ENCODE results near the gene NUSAP1. TPM values are rescaled to one million over a fixed set of nuclear protein-coding genes. Genes with fewer than 3 reads are reported as not detected.
"Not testable (repeated sequence)": the region's sequence is repeated elsewhere in the genome, so short reads cannot be mapped to it uniquely, and the experiment has no call there.

The NUSAP1 gene
- total RNA-seq, 1 donor from 2014 or later: 39.1 TPM

DNA sequence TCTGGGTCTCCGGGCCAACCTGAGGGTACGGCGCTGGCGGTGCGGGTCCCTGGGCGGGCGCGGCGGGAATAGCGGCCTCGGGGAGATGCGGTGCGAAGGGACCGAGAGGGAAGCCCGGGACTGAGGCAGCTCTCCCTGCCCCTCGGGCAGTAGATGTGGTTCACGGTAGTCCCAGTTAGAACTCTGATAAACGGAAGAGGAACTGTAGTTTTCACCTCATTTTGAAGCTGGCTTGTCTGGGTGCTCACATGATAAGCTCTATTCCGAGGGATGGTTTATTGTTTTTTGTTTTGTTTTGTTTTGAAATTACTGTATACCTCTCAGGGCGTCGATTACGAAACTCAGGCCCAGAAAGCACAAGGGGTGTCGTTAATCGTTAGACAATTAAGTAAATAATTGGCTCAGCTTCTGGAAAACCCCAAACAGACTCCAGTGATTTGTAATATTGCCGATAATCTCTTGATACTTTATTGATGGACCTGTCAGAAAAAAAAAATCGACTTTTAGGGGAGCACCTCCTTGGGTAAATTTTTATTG lies 413 bp downstream of the NUSAP1 start:
- peak; percentile 45 for ATAC-seq

DNA sequence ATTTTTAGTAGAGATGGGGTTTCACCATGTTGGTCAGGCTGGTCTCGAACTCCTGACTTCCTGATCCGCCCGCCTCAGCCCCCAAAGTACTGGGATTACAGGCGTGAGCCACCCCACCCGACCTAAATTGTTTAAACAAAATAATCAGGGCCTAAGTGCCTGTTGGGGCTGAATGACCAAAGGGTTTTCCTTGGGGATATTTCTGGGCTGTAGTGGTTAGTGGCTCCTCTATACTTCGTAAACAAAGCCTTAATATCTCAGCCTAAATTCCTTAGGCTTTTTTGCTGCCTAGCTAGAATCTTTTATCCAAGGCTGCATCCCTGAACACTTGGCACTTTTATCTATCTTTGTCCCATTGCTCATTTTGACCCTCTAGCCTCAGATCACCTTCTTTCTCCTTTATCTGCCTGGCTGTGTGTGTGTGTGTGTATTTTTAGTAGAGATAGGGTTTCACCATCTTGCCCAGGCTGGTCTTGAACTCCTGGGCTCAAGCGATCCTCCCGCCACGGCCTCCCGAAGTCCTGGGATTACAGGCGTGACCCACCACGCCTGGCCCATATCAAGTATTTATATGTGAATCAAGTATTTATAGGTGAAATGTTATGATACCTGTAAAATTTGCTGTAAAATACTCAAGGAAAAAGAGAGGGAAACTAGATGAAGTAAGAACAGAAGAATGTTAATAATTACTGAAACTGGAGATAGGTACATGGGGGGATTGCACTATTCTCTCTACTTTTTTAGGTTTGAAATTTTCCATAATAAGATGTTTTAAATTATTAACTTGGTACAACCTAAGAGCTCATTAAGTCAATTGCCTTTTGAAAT lies 1.8 kb downstream of the NUSAP1 start:
- no peak for ATAC-seq

DNA sequence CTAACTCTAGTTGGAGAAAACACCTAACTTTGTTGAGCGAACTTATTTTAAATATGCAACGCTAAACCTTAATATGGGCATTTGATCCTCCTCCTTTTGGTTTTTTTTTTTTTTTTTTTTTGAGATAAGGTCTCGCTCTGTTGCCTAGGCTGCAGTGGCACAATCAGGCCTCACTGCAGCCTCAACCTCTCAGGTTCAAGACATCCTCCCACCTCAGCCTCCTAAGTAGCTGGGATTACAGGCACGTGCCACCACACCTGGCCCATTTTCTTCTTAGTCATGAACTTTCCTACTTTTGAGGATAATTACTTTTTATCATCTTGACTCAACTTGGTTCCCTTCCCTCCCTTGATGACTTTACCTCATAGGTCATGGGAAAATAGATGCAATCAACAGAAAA lies 3.9 kb downstream of the NUSAP1 start:
- ATAC-seq: no peak

DNA sequence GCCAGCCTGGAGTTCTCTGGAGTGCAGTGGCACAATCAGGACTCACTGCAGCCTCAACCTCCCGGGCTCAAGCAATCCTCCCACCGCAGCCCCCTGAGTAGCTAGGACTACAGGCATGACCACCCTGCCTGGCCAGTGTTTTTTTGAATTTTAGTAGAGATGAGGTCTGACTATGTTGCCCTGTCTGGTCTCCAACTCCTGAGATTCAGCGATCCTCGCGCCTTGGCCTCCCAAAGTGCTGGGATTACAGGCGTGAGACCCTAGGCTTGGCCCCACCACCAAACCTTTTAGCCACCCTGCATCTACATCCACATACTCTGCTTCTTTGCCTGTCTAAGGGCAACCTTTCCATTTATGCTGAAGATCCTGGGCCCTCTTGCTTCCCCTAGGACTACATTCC lies 4.4 kb downstream of the NUSAP1 start:
- no peak for ATAC-seq

DNA sequence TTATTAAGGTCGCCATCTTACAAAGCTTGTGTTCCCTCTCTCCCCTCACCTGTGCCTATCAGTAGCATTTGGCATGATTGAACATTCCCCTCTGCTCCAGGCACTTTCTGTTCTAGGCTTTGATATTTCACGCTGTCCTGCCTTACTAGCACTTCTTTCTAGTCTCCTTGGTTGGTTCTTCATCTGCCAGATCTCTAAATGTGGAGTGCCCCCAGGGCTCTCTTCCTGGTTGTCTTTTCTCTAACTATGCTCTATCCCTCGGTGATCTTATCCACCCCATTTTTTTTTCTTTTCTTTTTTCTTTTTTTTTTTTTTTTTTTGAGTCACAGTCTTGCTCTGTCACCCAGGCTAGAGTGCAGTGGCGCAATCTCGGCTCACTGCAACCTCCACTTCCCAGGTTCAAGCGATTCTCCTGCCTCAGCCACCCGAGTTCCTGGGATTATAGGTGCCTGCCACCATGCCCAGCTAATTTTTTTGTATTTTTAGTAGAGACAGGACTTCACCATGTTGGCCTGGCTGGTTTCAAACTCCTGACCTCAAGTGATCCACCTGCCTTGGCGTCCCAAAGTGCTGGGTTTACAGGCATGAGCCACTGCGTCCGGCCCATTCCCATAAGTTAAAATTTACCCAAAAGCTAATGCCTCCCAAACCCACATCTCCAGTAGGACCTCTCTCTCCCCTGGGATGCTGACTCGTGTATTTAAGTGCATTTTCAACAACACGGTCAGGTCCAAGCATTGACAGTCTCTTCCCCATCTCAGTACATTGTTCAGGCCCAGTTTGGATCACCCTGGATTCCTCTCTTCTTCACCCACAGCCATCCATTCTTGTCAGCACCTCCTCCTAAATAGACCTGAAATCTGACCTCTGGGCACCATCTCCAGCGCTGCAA lies 5.2 kb downstream of the NUSAP1 start:
- ATAC-seq: no peak

DNA sequence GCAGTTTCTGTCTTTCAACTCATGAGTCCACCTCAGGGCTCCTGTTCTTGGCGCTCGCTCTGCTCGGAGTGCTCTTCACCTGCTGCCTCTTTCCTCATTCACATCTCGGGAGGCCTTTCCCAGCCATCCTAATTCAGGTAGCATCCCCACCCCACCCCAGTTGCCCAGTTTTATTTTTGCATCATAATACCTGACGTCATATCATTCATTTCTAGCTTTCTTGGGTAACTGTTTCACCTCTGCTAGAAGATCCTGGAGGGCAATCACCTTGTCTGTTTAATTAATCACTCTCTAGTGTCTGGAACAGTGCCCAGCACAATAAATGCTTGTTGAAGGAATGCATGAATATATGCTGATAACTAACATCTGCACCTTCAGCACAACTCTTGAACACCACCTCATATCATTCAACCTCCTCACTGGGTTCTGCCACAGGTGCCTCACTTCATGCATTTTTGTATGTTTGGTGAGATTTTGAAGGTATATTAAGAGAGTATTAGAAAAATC lies 7.6 kb downstream of the NUSAP1 start:
- no peak for ATAC-seq

DNA sequence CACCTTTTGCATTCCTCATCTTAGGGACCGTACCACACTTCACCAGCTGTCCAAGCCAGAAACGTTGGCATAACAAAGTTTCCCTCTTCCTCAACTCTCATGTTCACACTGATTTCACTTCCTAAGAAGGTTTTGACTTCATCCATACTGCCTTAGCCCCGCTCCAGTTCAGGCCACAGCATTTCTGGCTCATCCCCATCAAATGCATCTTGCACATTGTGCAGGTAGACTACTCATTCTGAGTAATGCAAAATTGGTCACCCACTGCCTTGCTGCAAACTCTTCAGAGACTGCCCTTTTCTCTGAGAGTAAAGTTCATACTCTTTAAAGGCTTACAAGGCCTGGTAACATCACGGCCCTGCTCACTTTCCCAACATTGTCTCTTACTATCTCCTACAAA lies 8.8 kb downstream of the NUSAP1 start:
- peak; percentile 17 for ATAC-seq

DNA sequence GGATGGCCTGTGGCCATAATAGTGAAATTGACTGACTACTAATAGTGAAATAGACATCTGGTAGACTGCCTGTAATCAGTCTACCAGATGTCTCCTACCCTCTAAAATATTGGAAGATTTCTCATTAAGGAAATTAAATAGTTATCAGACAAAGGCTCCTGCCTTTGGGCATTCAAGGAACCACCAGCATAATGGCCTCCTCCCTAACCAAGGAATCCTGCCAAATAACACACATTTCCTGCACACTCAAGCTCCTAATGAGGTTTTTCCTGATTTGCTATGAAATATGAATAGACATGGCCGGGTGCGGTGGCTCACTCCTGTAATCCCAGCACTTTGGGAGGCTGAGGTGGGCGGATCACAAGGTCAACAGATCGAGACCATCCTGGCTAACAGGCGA lies 14.6 kb downstream of the NUSAP1 start:
- ATAC-seq: no peak

DNA sequence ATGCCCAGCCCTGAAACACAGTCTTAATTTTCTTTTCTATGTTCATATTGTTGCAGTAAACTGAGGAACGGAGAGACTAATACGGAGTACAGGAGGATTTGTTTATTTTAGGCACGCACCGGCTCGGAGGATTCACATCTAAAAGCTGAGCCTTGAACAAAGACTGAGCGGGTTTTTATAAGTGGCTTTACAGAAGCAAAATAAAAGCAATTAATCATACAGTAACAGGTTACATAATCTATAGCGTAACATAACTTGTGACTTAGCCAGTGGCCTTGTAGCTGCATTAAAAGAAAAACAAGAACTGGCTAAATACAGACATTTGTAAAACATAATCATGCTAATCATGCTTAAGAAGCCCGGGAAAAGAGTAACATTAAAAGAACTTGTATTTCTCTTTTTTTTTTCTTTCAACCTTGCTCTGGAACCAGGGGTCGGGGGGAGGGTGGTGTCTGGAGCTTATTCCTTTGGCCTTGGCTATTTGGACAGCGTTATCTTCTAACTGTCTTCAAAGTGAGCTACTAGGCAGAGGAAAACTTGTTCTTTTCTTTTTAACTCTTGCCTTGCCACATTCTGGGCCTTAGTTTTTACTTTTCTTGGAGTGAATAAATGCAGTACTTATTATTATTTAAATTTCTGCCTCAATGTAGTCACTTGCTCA lies 17.5 kb downstream of the NUSAP1 start:
- no peak for ATAC-seq

DNA sequence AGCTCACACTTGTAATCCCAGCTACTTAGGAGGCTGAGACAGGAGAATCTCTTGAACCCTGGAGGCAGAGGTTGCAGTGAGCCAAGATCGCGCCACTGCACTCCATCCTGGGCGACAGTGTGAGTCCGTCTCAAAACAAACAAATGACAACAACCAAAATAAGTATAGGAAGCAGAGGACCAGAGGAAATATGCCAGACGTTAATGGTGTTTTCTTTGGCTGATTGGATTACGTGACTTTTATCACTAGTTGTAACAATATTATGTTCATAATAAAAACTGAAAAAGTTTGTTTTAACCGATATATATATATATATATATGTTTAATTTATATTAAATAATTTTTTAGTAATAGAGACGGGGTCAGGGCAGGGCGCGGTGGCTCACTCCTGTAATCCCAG lies 21.7 kb downstream of the NUSAP1 start:
- ATAC-seq: no peak

DNA sequence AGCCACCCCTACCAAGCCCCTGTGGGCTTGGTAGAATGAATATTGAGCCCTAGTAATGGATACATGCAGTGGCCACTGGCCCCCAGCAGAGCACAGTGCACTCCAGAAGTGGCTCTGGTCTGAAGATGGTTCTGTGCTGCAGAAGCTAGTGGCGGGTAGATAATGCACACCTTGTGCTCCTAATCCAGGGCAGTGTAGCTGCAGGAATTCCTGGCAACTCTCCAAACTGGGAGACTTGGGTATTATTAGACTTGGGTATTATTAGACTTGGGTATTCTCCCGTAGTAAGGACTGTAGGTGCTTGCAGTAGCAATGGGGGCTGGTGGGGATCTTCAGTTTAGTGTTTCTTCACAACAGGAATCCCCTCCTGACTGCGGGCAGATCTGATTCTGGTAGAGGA lies 34.7 kb downstream of the NUSAP1 start:
- ATAC-seq: no peak

DNA sequence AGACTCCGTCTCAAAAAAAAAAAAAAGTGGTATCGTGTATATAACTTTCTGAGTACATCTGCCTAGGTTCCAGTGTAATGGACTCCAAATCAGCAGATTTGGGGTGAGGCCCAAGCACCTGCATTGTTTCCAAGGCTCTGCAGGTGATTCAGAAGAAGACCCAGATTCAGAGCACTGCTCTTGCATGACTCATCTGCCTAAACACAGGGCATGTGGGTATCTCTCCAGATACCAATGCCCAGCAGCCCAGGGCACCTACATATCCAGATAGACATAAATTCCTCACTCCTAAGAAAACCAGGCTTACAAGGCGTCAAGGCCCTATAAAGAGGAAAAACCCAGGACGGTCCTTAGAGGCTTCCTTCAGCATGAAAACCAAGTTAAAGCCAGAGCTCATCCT lies 45.3 kb downstream of the NUSAP1 start:
- ATAC-seq: no peak

DNA sequence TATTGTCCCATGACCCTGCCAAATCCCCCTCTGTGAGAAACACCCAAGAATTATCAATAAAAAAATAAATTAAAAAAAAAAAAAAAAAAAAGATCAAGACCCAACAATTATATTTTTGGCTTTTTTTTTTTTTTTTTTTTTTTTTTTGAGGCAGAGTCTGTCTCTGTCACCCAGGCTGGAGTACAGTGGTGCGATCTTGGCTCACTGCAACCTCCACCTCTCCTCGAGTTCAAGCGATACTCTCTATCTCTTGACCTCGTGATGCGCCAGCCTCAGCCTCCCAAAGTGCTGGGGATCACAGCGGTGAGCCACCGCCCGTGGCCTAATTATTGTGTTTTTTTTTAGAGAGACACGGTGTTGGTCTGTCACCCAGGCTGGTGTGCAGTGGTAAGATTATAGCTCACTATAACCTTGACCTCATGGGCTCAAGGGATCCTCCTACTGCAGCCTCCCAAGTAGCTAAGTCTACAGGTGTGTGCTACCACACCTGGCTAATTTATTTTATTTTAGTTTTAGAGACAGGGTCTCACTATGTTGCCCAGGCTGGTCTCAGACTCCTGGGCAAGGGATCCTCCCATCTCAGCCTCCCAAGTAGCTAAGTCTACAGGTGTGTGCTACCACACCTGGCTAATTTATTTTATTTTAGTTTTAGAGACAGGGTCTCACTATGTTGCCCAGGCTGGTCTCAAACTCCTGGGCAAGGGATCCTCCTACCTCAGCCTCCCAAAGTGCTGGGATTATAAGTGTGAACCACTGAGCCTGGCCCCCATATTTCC lies 51.5 kb downstream of the NUSAP1 start:
- ATAC-seq: not testable (repeated sequence)

DNA sequence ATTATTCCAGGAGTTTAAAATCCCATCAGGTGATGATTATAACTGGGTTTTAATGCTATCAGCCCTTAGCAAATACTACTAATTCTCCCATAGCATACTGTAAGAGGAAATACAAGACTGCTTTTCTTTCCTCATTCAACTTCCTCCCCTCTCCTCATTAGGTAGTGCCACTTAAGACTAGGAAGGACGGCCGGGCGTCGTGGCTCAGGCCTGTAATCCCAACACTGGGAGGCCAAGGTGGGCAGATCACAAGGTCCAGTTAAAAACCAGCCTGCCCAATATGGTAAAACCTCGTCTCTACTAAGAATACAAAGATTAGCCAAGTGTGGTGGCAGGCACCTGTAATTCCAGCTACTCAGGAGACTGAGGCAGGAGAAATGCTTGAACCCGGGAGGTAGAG lies 55.0 kb downstream of the NUSAP1 start:
- no peak for ATAC-seq

DNA sequence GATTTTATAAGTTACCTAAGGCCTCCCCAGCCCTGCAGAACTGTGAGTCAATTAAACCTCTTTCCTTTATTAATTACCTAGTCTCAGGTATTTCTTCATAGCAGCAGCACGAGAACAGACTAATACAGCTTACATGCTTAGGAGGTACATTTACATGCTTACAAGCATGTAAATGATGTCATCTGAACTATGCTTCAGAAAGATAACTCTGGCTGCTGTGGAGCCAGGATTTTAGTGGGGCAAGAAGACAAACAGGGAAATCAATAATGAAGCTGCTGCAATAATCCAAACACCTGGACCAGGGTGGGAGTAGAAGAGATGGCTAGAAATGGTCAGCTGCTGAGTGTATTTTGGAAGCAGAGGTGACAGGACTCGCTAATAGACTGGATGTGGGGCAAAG lies 60.0 kb downstream of the NUSAP1 start:
- ATAC-seq: no peak

DNA sequence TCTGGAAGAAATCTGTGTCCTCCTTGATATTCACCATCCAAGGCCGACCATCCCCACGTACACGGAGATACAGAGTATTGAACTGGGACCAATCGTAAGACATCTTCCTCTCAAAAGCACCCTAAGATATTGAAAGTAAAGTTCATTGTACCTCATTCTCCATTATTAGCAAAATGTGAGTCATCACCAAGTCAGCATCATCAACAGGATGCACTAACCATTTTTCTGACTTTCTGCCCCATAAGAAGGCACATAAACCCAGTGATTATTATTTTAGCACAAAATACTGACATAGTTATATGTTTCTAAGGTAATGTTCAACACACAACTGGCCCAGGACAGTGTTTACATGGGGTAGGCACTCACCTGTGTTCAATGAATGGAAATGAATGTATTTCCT lies 62.2 kb downstream of the NUSAP1 start:
- no peak for ATAC-seq

DNA sequence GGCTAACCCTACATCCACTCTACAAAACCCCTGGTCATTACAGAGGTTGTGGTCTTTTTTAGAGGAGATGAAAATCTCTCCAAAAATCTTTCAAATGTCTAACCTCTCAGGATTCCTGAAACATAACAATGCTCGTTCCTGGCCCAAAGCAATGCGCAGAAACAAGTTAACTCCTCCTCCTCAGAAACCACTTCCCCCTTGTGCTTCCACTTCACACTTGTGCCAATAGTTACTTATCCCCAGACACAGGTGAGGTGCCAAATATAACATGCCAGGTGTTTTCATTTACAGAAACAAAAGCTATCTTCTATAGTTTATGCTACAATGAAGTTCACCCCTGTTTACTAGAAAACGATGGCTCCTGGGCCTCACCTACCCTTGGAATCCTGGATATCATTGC lies 63.4 kb downstream of the NUSAP1 start:
- no peak for ATAC-seq

DNA sequence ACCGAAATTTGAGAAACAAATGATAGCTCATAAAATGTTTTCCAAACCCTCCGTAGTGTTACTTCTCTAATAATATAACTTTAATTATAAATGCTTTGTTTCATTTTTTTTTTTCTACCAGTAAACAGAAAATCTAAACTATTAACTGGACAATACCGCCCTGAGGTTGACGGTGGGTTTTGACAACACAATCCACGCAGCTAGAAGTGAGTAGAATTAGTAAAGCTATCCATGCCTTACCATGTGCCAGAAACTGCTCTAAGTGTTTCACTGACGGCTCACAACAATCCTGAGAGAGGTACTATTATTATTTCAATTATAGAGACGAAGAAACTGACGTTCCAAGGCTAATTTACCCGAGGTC lies 69.2 kb downstream of the NUSAP1 start:
- no peak for ATAC-seq

DNA sequence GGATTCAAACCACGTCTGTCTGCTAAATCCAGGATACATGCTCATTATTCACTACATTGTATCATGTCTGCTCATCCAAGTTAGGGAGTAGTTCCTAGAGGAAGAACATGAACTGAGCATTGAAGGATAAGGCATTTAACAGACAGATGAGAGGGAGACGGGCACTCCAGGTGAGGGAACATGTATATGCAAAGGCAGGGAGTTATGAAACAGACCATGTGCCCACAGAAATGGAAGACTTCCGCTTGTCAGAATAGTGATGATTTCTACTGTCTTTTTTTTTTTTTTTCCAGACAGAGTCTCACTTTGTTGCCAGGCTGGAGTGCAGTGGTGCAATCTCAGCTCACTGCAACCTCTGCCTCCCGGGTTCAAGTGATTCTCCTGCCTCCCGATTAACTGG lies 74.7 kb downstream of the NUSAP1 start:
- ATAC-seq: no peak

DNA sequence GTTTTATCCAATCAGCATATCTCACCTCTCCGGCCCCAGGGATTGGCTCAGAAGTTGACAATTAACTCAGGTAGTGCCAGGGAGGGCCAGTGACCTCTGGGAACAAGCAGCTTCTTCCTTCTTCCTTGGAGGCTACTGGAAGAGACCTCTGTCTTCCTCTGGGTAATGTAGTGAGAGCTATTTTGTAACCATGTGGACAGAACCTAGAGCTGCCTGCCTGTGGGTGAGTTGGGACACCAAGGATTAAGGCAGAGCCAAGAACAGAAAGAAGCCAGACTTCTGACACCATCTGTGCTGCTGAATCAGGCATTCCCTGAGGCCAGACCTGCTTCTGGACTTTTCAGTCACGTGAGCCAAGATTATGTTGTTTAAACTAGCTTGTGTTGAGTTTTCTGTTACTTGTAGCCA lies 75.6 kb downstream of the NUSAP1 start:
- peak; percentile 69 for ATAC-seq

DNA sequence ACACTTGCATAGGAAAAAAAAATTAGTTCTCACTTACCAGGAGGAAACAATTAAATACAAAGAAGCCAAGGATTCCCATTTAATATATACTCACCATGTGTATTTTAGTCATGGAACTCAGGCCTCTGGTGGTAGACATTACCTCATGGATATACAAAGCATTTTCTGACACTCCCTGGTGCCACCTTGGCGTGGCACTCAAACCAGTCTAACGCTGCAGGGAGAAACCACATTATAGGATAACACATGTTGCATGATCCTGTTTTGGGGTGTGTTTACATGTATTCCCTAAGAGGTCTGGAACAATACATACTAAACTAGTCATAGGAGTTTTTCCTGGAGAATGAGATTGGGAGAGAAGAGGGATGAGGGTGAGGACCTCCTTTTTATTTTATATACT lies 78.3 kb downstream of the NUSAP1 start:
- peak; percentile 89 for ATAC-seq

DNA sequence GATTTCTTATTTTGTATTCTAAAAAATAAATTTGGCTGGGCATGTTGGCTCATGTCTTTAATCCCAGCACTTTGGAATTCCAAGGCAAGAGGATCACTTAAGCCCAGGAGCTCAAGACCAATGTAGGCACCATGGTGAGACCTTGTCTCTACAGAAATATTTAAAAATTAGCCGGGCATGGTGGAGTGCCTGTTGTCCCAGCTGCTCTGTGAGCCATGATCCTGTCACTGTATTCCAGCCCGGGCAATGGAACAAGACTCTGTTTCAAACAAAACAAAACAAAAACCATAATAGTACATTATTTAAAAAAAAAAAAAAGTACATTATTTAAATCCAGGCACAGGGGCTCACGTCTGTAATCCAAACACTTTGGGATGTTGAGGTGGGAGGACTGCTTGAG lies 78.8 kb downstream of the NUSAP1 start:
- no peak for ATAC-seq

Measured in esophagus mucosa (tissue), 1 donor.